A549 (cell line): ENCODE data around the gene SOX18. TPM values are rescaled to one million over a fixed set of nuclear protein-coding genes. Genes with fewer than 3 reads are reported as not detected.

ENCODE experiments used
- ATAC-seq, 2 experiments: fragments of 200-7000 bp in 1 of 2; fragments of >200 bp in 1 of 2; cut with Nextera tagmentation in 1 of 2; cut with Tn5 transposase in 1 of 2; 3 replicates each; pipeline versions ENCODE4 v1.8.0 to v1.9.1; 2018 to 2020; ENCODE audit warnings: mild to moderate bottlenecking in 1 of 2, moderate library complexity in 1 of 2
- CTCF ChIA-PET: fragments of 300-600 bp; sonication (Branson Sonifier 250); formaldehyde crosslinking; extraction: SDS; loops from one replicate; lab custom pipeline; 2021; ENCODE audit warnings: antibody characterized with exemption, inconsistent platforms; lab: Yijun Ruan, JAX
- POLR2A ChIA-PET: fragments of 350-600 bp; formaldehyde crosslinking; extraction: SDS; loops from one replicate; lab custom pipeline; 2021; ENCODE audit warnings: antibody characterized with exemption, inconsistent platforms; lab: Yijun Ruan, JAX
- DNase-seq, 2 experiments: peaks; one replicate each; pipeline versions ENCODE4 v3.0.0 to v3.0.0-alpha.2; 2011 to 2016; ENCODE audit warnings: low read depth in 1 of 2, low spot score in 1 of 2
- FAIRE-seq: peaks from 2 replicates; lab custom pipeline; 2011; peaks lifted over from hg19 to GRCh38; lab: Jason Lieb, UNC
- H3K27ac ChIP-seq, 2 experiments: fragments of >200 bp; sonication (Bioruptor Twin); formaldehyde crosslinking; 3 replicates each; pipeline ENCODE4 v1.5.1; 2016 to 2017
- H3K4me1 ChIP-seq: fragments of >200 bp; sonication (Bioruptor Twin); formaldehyde crosslinking; 3 replicates; pipeline ENCODE4 v1.6.1; 2016
- H3K4me2 ChIP-seq: fragments of >200 bp; sonication (Bioruptor Twin); formaldehyde crosslinking; 3 replicates; pipeline ENCODE4 v1.6.1; 2016
- H3K4me3 ChIP-seq: fragments of >200 bp; sonication (Bioruptor Twin); formaldehyde crosslinking; 3 replicates; pipeline ENCODE4 v1.5.1; 2016
- H3K9me3 ChIP-seq: fragments of >200 bp; sonication (Bioruptor Twin); formaldehyde crosslinking; 3 replicates; pipeline ENCODE4 v1.6.1; 2016
- CBX2 ChIP-seq: fragments of 200-600 bp; sonication (generic); IDR thresholded peaks from 2 replicates; pipeline ENCODE4 v1.6.1; 2016; ENCODE audit warnings: low read depth, mild to moderate bottlenecking, borderline replicate concordance
- CBX8 ChIP-seq: fragments of 200-600 bp; sonication (generic); IDR thresholded peaks from 2 replicates; pipeline ENCODE4 v1.6.1; 2016
- CEBPB ChIP-seq, 2 experiments: fragments of >200 bp in 1 of 2; sonication (Bioruptor Twin) in 1 of 2; formaldehyde crosslinking in 1 of 2; IDR thresholded peaks; 2 replicates each; pipeline ENCODE4 v1.6.1; 2012 to 2016
- EHMT2 ChIP-seq: fragments of 200-600 bp; sonication (generic); IDR thresholded peaks from 2 replicates; pipeline ENCODE4 v1.6.1; 2016; ENCODE audit warnings: antibody characterized with exemption, low read depth, mild to moderate bottlenecking, moderate library complexity
- ESRRA ChIP-seq: fragments of 150-350 bp; IDR thresholded peaks from 2 replicates; pipeline ENCODE4 v1.6.1; 2014; ENCODE audit warnings: mild to moderate bottlenecking, low read length, borderline replicate concordance
- HEYL ChIP-seq: fragments of 250-450 bp; sonication (Bioruptor Pico); IDR thresholded peaks from 2 replicates; pipeline ENCODE4 v1.8.0; 2021; ENCODE audit warnings: mild to moderate bottlenecking, moderate library complexity
- KDM1A ChIP-seq: fragments of 200-600 bp; sonication (generic); IDR thresholded peaks from 2 replicates; pipeline ENCODE4 v1.6.1; 2016; ENCODE audit warnings: low read depth, mild to moderate bottlenecking
- KDM5A ChIP-seq: fragments of 200-600 bp; sonication (generic); IDR thresholded peaks from 2 replicates; pipeline ENCODE4 v1.6.1; 2016; ENCODE audit warnings: antibody characterized with exemption, mild to moderate bottlenecking
- MAFK ChIP-seq: fragments of 450-650 bp; IDR thresholded peaks from 2 replicates; pipeline ENCODE4 v1.6.1; 2014; ENCODE audit not compliant: partially characterized antibody
- MYC ChIP-seq: IDR thresholded peaks from 2 replicates; pipeline ENCODE4 v1.6.1; 2012; ENCODE audit warnings: mild to moderate bottlenecking, inconsistent platforms, low read length, improper control_type of control experiment, borderline replicate concordance
- RAD21 ChIP-seq, 2 experiments: fragments of >200 bp in 1 of 2; sonication (Bioruptor Twin) in 1 of 2; formaldehyde crosslinking in 1 of 2; IDR thresholded peaks in 1 of 2; conservative IDR thresholded peaks in 1 of 2; 2 replicates in 1 of 2; 3 replicates in 1 of 2; pipeline ENCODE4 v1.6.1; 2012 to 2018; ENCODE audit warnings: inconsistent platforms in 1 of 2
- RARB ChIP-seq: fragments of 250-450 bp; sonication (Bioruptor Pico); IDR thresholded peaks from 2 replicates; pipeline ENCODE4 v1.8.0; 2021; ENCODE audit warnings: mild to moderate bottlenecking, moderate library complexity
- RCOR1 ChIP-seq: fragments of 150-350 bp; IDR thresholded peaks from 2 replicates; pipeline ENCODE4 v1.6.1; 2014; ENCODE audit warnings: antibody characterized with exemption, low read length, low read depth
- RFX5 ChIP-seq: fragments of 450-650 bp; IDR thresholded peaks from 2 replicates; pipeline ENCODE4 v1.7.1; 2014; ENCODE audit warnings: antibody characterized with exemption, mild to moderate bottlenecking, moderate library complexity
- SMC3 ChIP-seq: fragments of >200 bp; sonication (Bioruptor Twin); formaldehyde crosslinking; IDR thresholded peaks from 3 replicates; pipeline ENCODE4 v1.6.1; 2018; ENCODE audit warnings: inconsistent platforms
- SREBF2 ChIP-seq: fragments of 450-650 bp; IDR thresholded peaks from 2 replicates; pipeline ENCODE4 v1.6.1; 2014; ENCODE audit warnings: mild to moderate bottlenecking, moderate library complexity
- ZSCAN20 ChIP-seq: fragments of 250-450 bp; sonication (Bioruptor Pico); IDR thresholded peaks from 2 replicates; pipeline ENCODE4 v1.8.0; 2022; ENCODE audit warnings: mild to moderate bottlenecking, moderate library complexity
- WGBS: methylation state at CpG from one replicate; pipeline ENCODE4 v1.1.6; 2017; ENCODE audit errors: missing lambda C conversion rate; 5-methylcytosine and 5-hydroxymethylcytosine counted together
- polyA plus RNA-seq, 4 experiments: library from polyadenylated mRNA; depleted of rRNA in 3 of 4; stranded (reverse); fragments of >200 nt; fragmentation: RNase III in 1 of 4; extraction: RNeasy Plus Mini Kit Qiagen cat#74134 plus additional on column Dnase treatment in 1 of 4; gene quantifications; 2 replicates in 3 of 4; 3 replicates in 1 of 4; pipeline ENCODE4 v1.2.3, GENCODE V29; 2011 to 2017
- TF ChIP-seq, protein P1 (sequence below): fragments of 150-350 bp; IDR thresholded peaks from 2 replicates; pipeline ENCODE4 v1.6.1; 2014; ENCODE audit warnings: low read depth, mild to moderate bottlenecking, low read length
- TF ChIP-seq, protein P2 (sequence below): fragments of 450-650 bp; IDR thresholded peaks from 2 replicates; pipeline ENCODE4 v1.6.1; 2014; ENCODE audit warnings: antibody characterized with exemption
- TF ChIP-seq, protein P3 (sequence below): IDR thresholded peaks from 2 replicates; pipeline ENCODE4 v1.6.1; 2012
- TF ChIP-seq, protein P4 (sequence below): fragments of 250-450 bp; sonication (Bioruptor Pico); IDR thresholded peaks from 2 replicates; pipeline ENCODE4 v1.5.0; 2020; ENCODE audit warnings: low read depth, mild to moderate bottlenecking, moderate library complexity

Gene SOX18
- polyA plus RNA-seq, 2 of the 4 experiments (the other 2 are of a cell fraction): 0.19 to 1.4 TPM

DNA sequence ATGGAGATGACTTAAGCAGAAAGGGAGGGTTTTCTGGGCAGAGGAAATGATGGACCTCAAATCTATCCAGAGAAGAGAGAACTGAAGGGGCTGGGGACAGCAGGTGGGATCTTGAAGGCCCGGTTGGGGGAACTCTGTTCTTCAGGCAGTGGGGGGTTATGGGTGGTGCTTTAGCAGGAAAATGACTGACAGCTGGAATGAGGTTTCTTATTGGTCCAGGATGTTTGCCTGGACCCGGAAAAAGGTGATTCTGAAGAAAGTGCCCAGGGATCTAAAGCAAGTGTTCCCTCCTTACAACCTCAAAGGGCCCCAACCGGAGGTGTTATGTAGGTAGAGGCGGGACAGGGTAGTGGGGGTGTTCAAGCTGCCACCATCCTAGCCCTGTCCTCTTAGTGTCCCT, 46.0 kb upstream of the SOX18 start:
- ATAC-seq: no peak
- POLR2A ChIA-PET: no interaction called here
- Histone ChIP-seq H3K4me3 (no peak overlapping the region), H3K9me3 (no peaks in the 10 kb centered on the region), H3K27ac (no peak overlapping the region), H3K4me2 (no peak overlapping the region), H3K4me1 (no peaks in the 10 kb centered on the region)
- TF ChIP-seq, protein P1, sequence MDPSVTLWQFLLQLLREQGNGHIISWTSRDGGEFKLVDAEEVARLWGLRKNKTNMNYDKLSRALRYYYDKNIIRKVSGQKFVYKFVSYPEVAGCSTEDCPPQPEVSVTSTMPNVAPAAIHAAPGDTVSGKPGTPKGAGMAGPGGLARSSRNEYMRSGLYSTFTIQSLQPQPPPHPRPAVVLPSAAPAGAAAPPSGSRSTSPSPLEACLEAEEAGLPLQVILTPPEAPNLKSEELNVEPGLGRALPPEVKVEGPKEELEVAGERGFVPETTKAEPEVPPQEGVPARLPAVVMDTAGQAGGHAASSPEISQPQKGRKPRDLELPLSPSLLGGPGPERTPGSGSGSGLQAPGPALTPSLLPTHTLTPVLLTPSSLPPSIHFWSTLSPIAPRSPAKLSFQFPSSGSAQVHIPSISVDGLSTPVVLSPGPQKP: no peak
- TF ChIP-seq HEYL (CRISPR knock-in tag) (no peak), KDM5A (no peak), SREBF2 (no peak), RFX5 (no peak), RARB (no peak), CBX2 (no peak), MAFK (no peak), ZSCAN20 (CRISPR knock-in tag) (no peak), KDM1A (no peak), EHMT2 (no peak), SMC3 (no peak)
- TF ChIP-seq, protein P2, sequence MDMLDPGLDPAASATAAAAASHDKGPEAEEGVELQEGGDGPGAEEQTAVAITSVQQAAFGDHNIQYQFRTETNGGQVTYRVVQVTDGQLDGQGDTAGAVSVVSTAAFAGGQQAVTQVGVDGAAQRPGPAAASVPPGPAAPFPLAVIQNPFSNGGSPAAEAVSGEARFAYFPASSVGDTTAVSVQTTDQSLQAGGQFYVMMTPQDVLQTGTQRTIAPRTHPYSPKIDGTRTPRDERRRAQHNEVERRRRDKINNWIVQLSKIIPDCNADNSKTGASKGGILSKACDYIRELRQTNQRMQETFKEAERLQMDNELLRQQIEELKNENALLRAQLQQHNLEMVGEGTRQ: no peak
- CTCF ChIA-PET: interaction anchor here (0.9 to 1.6 kb wide), 2 partner anchors 12 to 21 kb away, joined by 4 to 5 read pairs; partner anchors contain the start of gene LKAAEAR1
- DNase-seq: no peak
- no peak for FAIRE-seq
- 48% methylated on average over 4 of the region's 4 CpGs for WGBS

DNA sequence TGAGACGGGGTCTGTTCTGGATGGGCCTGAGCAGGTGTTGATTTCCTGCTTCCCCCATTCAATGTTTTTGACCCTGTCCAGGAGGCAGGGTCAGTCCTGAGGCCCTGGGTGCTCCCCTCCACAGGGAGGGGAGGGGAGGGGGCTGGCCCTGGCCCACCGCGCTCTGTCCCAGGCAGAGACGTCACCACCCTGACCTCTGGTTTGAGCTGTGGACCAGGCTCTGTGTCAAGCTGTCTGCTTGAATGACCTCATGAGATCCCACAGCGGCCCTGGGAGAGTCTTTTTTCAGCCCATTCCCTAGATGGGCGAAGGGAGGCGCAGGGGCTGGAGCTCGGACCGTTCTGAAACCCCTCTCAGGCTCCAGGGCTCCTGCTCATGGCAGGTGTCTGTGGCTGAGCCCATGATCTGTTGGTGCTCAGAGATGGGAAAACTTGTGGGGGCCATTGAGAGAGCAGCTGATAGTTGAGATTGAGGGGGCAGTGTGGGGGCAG, 43.6 kb upstream of the SOX18 start:
- Histone ChIP-seq H3K4me1 (no peaks in the 10 kb centered on the region), H3K27ac (no peak overlapping the region), H3K9me3 (no peaks in the 10 kb centered on the region), H3K4me2 (no peak overlapping the region)
- ATAC-seq (peak; percentile 15 to 82; a peak in 3 of 6 replicates), FAIRE-seq (no peak)
- POLR2A ChIA-PET: interaction anchor here (0.6 kb wide), 1 partner anchor 1749 kb away, joined by 4 read pairs; no protein-coding TSS in a partner anchor
- no peak for TF ChIP-seq HEYL (CRISPR knock-in tag)
- TF ChIP-seq, protein P3, sequence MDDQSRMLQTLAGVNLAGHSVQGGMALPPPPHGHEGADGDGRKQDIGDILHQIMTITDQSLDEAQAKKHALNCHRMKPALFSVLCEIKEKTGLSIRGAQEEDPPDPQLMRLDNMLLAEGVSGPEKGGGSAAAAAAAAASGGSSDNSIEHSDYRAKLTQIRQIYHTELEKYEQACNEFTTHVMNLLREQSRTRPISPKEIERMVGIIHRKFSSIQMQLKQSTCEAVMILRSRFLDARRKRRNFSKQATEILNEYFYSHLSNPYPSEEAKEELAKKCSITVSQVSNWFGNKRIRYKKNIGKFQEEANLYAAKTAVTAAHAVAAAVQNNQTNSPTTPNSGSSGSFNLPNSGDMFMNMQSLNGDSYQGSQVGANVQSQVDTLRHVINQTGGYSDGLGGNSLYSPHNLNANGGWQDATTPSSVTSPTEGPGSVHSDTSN: no peak
- no peak for TF ChIP-seq ESRRA
- TF ChIP-seq RAD21 (conservative IDR thresholded peaks at IDR 0.05 in 1 of 2, IDR thresholded peaks at IDR 0.05 in 1 of 2): no peak
- no peak for TF ChIP-seq MYC
- TF ChIP-seq CEBPB (IDR thresholded peaks at IDR 0.05): no peak
- no peak for TF ChIP-seq CBX8
- no peak for TF ChIP-seq KDM1A
- TF ChIP-seq, protein P4, sequence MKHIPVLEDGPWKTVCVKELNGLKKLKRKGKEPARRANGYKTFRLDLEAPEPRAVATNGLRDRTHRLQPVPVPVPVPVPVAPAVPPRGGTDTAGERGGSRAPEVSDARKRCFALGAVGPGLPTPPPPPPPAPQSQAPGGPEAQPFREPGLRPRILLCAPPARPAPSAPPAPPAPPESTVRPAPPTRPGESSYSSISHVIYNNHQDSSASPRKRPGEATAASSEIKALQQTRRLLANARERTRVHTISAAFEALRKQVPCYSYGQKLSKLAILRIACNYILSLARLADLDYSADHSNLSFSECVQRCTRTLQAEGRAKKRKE (CRISPR knock-in tag): no peak
- no peak for TF ChIP-seq RCOR1
- TF ChIP-seq, all 56 proteins: peak for 0
- WGBS: 36% methylated on average over 6 of the region's 9 CpGs
- H3K4me3 ChIP-seq: no peak overlapping the region
- peak in 1 of 2 experiments; percentile 55 for DNase-seq
- CTCF ChIA-PET: interaction anchor here (0.9 to 1.9 kb wide), 2 partner anchors 9 kb away, joined by 3 to 7 read pairs; partner anchors contain the start of gene LKAAEAR1
